ENCODE measurements around the gene COL20A1. TPM values are rescaled to one million over a fixed set of nuclear protein-coding genes. Genes with fewer than 3 reads are reported as not detected.

The COL20A1 gene
- total RNA-seq, 6 experiments from 2014 or later, result 0.02 TPM; not detected in 5

DNA sequence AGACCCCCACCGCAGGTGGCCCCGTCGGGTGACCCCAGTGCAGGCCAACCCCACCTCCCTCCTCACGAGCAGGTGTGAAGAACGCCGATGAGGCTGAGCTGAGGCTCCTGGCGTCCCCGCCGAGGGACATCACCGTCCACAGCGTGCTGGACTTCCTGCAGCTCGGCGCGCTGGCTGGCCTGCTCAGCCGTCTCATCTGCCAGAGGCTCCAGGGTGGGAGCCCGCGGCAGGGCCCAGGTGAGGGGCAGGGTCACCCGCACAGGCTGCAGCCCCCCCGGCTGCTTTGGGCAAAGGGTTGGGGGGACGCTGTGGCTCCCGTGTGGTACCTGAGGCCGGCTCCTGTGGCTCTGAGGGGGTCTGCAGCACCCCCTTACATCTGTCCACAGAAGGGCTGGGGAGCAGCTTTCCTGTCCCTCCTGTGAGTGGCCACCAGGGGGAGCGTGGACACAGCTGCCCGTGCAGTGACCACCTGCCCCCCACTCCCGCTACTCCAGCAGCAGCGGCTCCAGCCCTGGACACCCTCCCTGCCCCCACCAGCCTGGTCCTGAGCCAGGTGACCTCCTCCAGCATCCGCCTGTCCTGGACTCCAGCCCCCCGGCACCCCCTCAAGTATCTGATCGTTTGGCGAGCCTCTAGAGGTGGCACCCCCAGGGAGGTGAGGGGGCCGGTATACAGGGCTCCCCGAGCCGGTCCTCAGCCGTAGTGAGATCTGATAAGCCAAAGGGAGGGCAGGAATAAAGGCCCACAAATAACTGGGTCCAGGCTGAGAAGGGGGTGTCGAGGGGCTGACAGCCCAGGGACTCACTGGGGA, 16.5 kb downstream of the COL20A1 start:
- H3K9me3 Mint-ChIP-seq, result no peaks in the 10 kb centered on the region
- TF ChIP-seq CTCF (IDR thresholded peaks at IDR 0.05), result peak; percentile 94
- no peak for DNase-seq
- H3K27me3 Mint-ChIP-seq (ENCODE audit: insufficient read depth), result peaks cover 6% of the 10 kb centered on the region
- H3K4me1 Mint-ChIP-seq (ENCODE audit: low read depth), result no peaks in the 10 kb centered on the region
- H3K36me3 Mint-ChIP-seq (ENCODE audit: low read depth), result no peaks in the 10 kb centered on the region
- H3K4me3 Mint-ChIP-seq, result no peak overlapping the region
- H3K27ac Mint-ChIP-seq, result no peak overlapping the region

GRCh38 chr20:63310265-63310991, 17.4 kb downstream of the COL20A1 start:
- no peaks in the 10 kb centered on the region for H3K36me3 Mint-ChIP-seq (ENCODE audit: low read depth)
- no peak overlapping the region for H3K27ac Mint-ChIP-seq
- H3K9me3 Mint-ChIP-seq, result no peaks in the 10 kb centered on the region
- no peak for DNase-seq
- no peaks in the 10 kb centered on the region for H3K4me1 Mint-ChIP-seq (ENCODE audit: low read depth)
- peaks cover 4% of the 10 kb centered on the region for H3K27me3 Mint-ChIP-seq (ENCODE audit: insufficient read depth)
- TF ChIP-seq CTCF (IDR thresholded peaks at IDR 0.05), result no peak
- no peak overlapping the region for H3K4me3 Mint-ChIP-seq

- H3K36me3 Mint-ChIP-seq (ENCODE audit: low read depth), result no peaks in the 10 kb centered on the region
- no peak for TF ChIP-seq CTCF (IDR thresholded peaks at IDR 0.05)
- no peak overlapping the region for H3K27ac Mint-ChIP-seq
- peaks cover 4% of the 10 kb centered on the region for H3K27me3 Mint-ChIP-seq (ENCODE audit: insufficient read depth)
- DNase-seq, result no peak
- no peak overlapping the region for H3K4me3 Mint-ChIP-seq
- H3K9me3 Mint-ChIP-seq, result no peaks in the 10 kb centered on the region
- H3K4me1 Mint-ChIP-seq (ENCODE audit: low read depth), result no peaks in the 10 kb centered on the region
Observed at GRCh38 chr20:63311186-63311832, 18.3 kb downstream of the COL20A1 start.

- H3K36me3 Mint-ChIP-seq (ENCODE audit: low read depth), result no peaks in the 10 kb centered on the region
- H3K27ac Mint-ChIP-seq, result no peak overlapping the region
- no peak overlapping the region for H3K4me3 Mint-ChIP-seq
Observed at GRCh38 chr20:63311833-63312243, 18.9 kb downstream of the COL20A1 start.

More at GRCh38 chr20:63311833-63312243, 18.9 kb downstream of the COL20A1 start:
- no peaks in the 10 kb centered on the region for H3K9me3 Mint-ChIP-seq
- H3K27me3 Mint-ChIP-seq (ENCODE audit: insufficient read depth), result peaks cover 4% of the 10 kb centered on the region
- no peaks in the 10 kb centered on the region for H3K4me1 Mint-ChIP-seq (ENCODE audit: low read depth)
- no peak for TF ChIP-seq CTCF (IDR thresholded peaks at IDR 0.05)
- DNase-seq, result no peak
